Activated CD4-positive, alpha-beta T cell treated with anti-CD3 and anti-CD28 coated beads for 36 hours (primary cell): ENCODE measurements around the gene TRIM29. TPM values are rescaled to one million over a fixed set of nuclear protein-coding genes. Genes with fewer than 3 reads are reported as not detected.

Experiments used
- ATAC-seq: fragments of 200-7000 bp; cut with Tn5 transposase; one replicate; pipeline ENCODE4 v1.10.0; 2021; ENCODE audit warnings: mild to moderate bottlenecking, moderate library complexity
- CTCF ChIA-PET: fragments of 350-600 bp; sonication (Branson Sonifier 250); formaldehyde crosslinking; loops from one replicate; lab custom pipeline; 2021; ENCODE audit warnings: antibody characterized with exemption; lab: Charles Lee
- POLR2A ChIA-PET: fragments of 350-600 bp; sonication (Branson Sonifier 250); formaldehyde crosslinking; loops from one replicate; lab custom pipeline; 2021; ENCODE audit warnings: antibody characterized with exemption, inconsistent platforms; lab: Charles Lee
- DNase-seq: peaks from one replicate; pipeline ENCODE4 v3.0.0-alpha.2; 2020
- H3K27ac Mint-ChIP-seq: one replicate; pipeline ENCODE4 v1.8.0; 2021; ENCODE audit warnings: mixed read lengths
- H3K27me3 Mint-ChIP-seq: one replicate; pipeline ENCODE4 v1.8.0; 2021; ENCODE audit warnings: mixed read lengths
- H3K36me3 Mint-ChIP-seq: one replicate; pipeline ENCODE4 v1.8.0; 2021; ENCODE audit warnings: low read depth, mixed read lengths
- H3K4me1 Mint-ChIP-seq: one replicate; pipeline ENCODE4 v1.8.0; 2021; ENCODE audit warnings: mixed read lengths
- H3K4me3 Mint-ChIP-seq: one replicate; pipeline ENCODE4 v1.8.0; 2021; ENCODE audit warnings: mild to moderate bottlenecking, moderate library complexity, mixed read lengths
- H3K9me3 Mint-ChIP-seq: one replicate; pipeline ENCODE4 v1.8.0; 2021; ENCODE audit warnings: low read depth, mixed read lengths
- intact Hi-C, 2 experiments: fragments of 100-400 bp; cut with DNase I in 1 of 2; cut with micrococcal nuclease in 1 of 2; formaldehyde crosslinking; loops; one replicate each; pipeline versions ENCODE4 v1.14.2 to v1.15.1; 2022 to 2024; cut with DNase I, micrococcal nuclease
- total RNA-seq, 2 experiments: library from RNA; stranded (reverse); gene quantifications; one replicate each; pipeline ENCODE4 v1.2.3, GENCODE V29; 2021

The TRIM29 gene
- total RNA-seq, 2 experiments from 2014 or later = not detected

DNA sequence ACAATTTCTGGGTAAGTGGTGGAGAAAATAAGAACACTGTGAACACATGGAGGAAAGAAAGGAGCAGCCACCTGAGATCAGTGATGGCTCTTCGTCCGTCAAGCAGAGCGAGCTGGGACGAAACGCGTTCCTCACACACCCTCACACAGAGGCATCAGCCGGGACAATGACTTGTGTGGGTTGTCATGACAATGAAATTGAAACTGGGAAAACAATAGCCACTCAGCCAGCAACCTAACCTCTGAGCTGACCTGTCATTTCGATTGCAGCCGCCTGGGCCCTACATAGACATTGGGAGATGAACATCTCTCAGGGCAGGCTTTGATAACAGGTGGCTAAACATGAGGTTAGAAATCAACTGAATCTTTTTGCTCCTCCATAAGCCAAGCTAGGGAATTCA lies 51.3 kb downstream of the TRIM29 start:
- Mint-ChIP-seq H3K9me3 (peaks cover 9% of the 10 kb centered on the region), H3K36me3 (peaks cover 2% of the 10 kb centered on the region)
- CTCF ChIA-PET = no interaction called here

DNA sequence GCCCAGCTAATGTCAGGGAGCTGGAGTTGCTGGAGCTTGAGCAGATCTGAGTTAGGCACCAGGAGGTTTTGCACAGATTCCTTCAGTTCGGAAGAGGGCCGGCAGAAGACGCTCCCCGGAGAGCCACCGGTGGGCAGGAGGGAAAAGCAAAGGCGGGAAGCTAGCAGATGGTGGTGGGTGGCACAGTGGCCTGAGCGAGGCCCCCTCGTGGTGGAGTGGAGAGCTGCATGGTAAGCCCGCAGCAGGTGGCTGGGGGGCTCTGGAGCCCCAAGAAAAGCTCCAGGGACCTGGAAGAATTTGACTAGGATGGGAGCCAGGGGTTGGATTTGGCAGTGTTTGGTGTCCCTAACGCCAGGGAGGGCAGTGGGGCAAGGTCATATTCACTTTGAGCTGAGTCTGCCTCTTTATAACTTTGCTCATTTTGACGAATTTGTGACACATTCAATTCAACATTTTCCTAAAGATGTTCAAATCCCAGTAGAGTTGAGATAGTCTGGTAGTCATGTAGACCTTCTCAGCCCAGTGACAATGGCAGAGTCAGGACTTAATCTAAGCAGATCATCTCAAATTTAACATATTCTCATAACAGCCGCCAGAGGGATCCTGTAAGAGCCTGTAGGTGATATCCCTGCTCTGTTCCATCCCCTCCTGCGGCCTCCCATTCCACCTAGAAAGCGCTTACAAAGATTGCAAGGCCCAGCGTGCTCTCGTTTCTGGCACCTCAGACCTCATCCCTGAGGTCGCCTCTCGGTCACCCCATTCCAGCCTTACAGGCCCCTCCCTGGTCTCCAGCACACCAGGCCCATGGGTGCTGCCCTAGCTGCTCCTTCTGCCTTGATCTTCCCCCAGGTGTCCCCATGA lies 57.9 kb downstream of the TRIM29 start:
- no peak for ATAC-seq
- intact Hi-C loops = loop anchor here in 1 of 2 experiments (1.0 kb wide), 1 partner anchor 414 kb away; no protein-coding TSS in a partner anchor

More for the DNA sequence above, 51.3 kb downstream of the TRIM29 start:
- no peaks in the 10 kb centered on the region for H3K4me1 Mint-ChIP-seq
- POLR2A ChIA-PET = no interaction called here
- H3K27me3 Mint-ChIP-seq = peaks cover 3% of the 10 kb centered on the region
- DNase-seq = no peak
- ATAC-seq = no peak
- H3K27ac Mint-ChIP-seq = no peak overlapping the region
- no peak overlapping the region for H3K4me3 Mint-ChIP-seq
- intact Hi-C loops = no loop called here

DNA sequence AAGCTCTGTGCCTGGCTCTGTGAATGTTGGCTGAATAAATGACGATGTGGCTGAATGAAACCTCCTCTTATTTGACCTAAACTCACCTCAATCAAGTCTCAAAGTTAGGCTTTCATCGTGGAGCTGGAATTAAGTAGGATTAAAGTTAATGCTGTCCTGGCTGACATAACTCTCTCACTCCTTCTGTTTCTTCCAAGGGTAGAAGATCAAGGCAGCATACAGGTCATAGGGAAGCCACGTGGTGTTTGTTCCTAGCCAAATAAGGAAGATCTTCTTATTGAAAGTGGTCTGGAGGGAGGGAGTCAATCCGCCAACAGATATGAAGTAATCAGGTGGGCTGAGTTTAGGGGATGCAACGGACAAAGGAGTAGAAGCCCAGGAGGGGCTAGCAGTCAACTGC lies 59.5 kb downstream of the TRIM29 start:
- intact Hi-C loops = no loop called here
- peaks cover 14% of the 10 kb centered on the region for H3K9me3 Mint-ChIP-seq
- H3K36me3 Mint-ChIP-seq = peaks cover 8% of the 10 kb centered on the region
- CTCF ChIA-PET = interaction anchor here (0.7 to 1.1 kb wide), 2 partner anchors 17 to 30 kb away, joined by 3 to 5 read pairs; no protein-coding TSS in a partner anchor
- POLR2A ChIA-PET = no interaction called here
- peaks cover 28% of the 10 kb centered on the region for H3K27me3 Mint-ChIP-seq
- H3K4me1 Mint-ChIP-seq = no peaks in the 10 kb centered on the region
- H3K4me3 Mint-ChIP-seq = no peak overlapping the region
- DNase-seq = no peak
- ATAC-seq = no peak
- no peak overlapping the region for H3K27ac Mint-ChIP-seq

More for the DNA sequence above, 57.9 kb downstream of the TRIM29 start:
- H3K4me1 Mint-ChIP-seq = no peaks in the 10 kb centered on the region
- peak; percentile 49 for DNase-seq
- peaks cover 17% of the 10 kb centered on the region for H3K9me3 Mint-ChIP-seq
- no peak overlapping the region for H3K4me3 Mint-ChIP-seq
- CTCF ChIA-PET = interaction anchor here (0.6 to 1.1 kb wide), 8 partner anchors 9 to 601 kb away, joined by 3 to 5 read pairs (median 3); no protein-coding TSS in a partner anchor
- POLR2A ChIA-PET = no interaction called here
- no peak overlapping the region for H3K27ac Mint-ChIP-seq
- peaks cover 28% of the 10 kb centered on the region for H3K27me3 Mint-ChIP-seq
- peaks cover 8% of the 10 kb centered on the region for H3K36me3 Mint-ChIP-seq

DNA sequence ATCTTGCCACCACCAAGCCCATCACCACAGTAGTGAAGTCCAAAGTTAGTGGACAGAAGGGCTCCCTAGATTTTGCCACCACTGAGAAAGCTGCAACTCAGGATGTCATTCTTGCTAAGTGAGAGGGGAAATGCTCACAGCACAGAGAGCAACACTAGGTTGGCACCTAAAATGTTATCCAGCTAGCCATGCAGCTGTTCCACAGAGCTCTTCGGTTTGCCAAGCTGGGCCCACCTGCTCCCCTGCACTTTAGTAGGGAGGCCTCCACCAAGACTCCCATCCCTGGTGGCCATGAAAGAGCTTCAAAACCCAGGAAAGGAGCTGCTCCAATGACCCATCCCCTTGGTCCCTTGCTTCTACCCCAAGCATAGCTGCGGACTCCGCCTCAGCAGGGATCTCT lies 63.8 kb downstream of the TRIM29 start:
- CTCF ChIA-PET = interaction anchor here (0.6 to 1.1 kb wide), 3 partner anchors 8 to 453 kb away, joined by 3 read pairs; no protein-coding TSS in a partner anchor
- DNase-seq = no peak
- Mint-ChIP-seq H3K27me3 (peaks cover 16% of the 10 kb centered on the region), H3K9me3 (no peaks in the 10 kb centered on the region), H3K27ac (no peak overlapping the region), H3K36me3 (no peaks in the 10 kb centered on the region), H3K4me1 (no peaks in the 10 kb centered on the region), H3K4me3 (no peak overlapping the region)
- intact Hi-C loops = no loop called here
- no peak for ATAC-seq
- POLR2A ChIA-PET = no interaction called here

DNA sequence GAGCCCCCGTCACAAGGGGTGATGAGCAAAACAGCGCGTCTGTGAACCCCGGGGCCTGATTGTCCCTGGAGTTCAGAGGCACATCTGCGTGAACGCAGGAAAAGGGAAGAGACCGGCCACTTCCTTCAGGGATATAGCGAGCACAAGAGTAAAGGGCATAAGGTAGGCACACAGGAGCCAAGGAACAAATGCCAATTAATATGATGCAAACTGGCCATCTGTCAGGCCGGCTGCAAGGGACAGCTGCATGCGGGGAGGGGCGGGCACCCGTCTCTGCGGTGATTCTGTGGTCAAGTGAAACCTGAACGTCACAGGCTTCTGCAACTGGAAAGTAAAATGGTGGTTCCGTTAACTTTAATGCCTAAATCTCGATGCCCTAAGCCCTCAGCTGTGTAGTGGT lies 64.7 kb downstream of the TRIM29 start:
- peaks cover 14% of the 10 kb centered on the region for H3K27me3 Mint-ChIP-seq
- H3K4me1 Mint-ChIP-seq = no peaks in the 10 kb centered on the region
- no peak overlapping the region for H3K27ac Mint-ChIP-seq
- H3K9me3 Mint-ChIP-seq = no peaks in the 10 kb centered on the region
- intact Hi-C loops = no loop called here
- no peak overlapping the region for H3K4me3 Mint-ChIP-seq
- CTCF ChIA-PET = no interaction called here
- no peaks in the 10 kb centered on the region for H3K36me3 Mint-ChIP-seq
- ATAC-seq (no peak), DNase-seq (no peak)
- POLR2A ChIA-PET = no interaction called here

DNA sequence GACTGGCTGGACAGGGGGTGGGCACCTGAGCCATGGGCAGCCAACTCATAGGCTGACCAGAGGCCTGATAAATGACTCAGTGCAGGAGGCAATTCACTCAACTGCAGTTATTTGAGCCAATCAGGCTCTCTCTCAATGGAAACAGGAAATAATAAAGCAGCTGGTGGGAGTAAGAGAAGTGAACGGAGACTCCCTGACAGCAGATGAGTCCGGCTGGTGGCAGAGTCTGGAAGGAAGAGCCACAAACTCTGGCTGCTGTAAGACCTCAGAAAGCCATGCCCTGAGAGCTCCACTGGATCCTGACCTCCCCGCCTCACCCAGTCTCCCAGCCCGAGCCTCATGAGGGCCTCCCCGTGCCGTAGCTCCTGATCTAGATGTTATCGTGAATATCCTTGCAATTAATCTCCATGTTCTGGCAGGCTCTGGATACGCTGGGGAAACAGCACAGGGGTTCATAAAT lies 69.8 kb downstream of the TRIM29 start:
- peaks cover 16% of the 10 kb centered on the region for H3K27me3 Mint-ChIP-seq
- H3K4me1 Mint-ChIP-seq = no peaks in the 10 kb centered on the region
- ChIA-PET POLR2A (no interaction called here), CTCF (interaction anchor here (0.6 kb wide), 1 partner anchor 11 kb away, joined by 3 read pairs; no protein-coding TSS in a partner anchor)
- DNase-seq (no peak), ATAC-seq (peak; percentile 23)
- intact Hi-C loops = no loop called here
- no peak overlapping the region for H3K4me3 Mint-ChIP-seq
- no peaks in the 10 kb centered on the region for H3K36me3 Mint-ChIP-seq
- H3K27ac Mint-ChIP-seq = no peak overlapping the region
- H3K9me3 Mint-ChIP-seq = no peaks in the 10 kb centered on the region

DNA sequence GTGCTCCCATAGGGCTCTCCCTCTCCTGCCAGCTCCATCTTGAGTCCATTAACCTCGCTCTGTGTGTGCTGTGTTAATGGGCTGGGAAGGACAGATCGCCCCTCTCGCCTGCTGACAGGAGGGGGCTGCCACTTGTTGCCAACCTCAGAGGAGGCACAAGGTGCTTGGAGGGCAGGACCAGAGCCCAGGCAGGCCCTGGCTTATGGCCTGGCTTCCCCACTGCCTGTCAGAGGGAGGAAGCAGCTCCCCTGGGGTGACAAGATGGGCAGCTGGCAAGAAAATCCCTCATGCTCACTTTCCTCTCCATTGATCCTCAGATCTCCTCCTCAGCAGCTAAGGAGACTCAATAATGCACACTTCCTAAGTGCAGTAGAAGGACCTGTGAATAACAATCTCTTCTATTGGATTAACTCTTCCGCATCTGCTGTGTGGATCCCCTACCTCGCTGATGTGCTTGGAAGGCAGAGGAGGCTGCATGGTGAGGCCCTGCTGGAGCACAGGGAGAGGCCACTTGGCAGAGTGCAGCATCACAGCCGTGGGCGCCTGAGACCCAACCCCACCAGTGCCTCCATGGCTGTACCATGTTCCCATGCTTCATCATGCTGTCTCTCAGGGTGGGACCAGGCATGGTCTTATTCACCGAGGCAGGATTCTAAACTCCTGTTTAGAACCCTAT lies 70.3 kb downstream of the TRIM29 start:
- H3K27ac Mint-ChIP-seq = no peak overlapping the region
- no peaks in the 10 kb centered on the region for H3K36me3 Mint-ChIP-seq
- ATAC-seq (no peak), DNase-seq (no peak)
- intact Hi-C loops = no loop called here
- CTCF ChIA-PET = interaction anchor here (0.7 kb wide), 1 partner anchor 446 kb away, joined by 3 read pairs; no protein-coding TSS in a partner anchor
- H3K4me1 Mint-ChIP-seq = no peaks in the 10 kb centered on the region
- peaks cover 16% of the 10 kb centered on the region for H3K27me3 Mint-ChIP-seq
- H3K9me3 Mint-ChIP-seq = no peaks in the 10 kb centered on the region
- H3K4me3 Mint-ChIP-seq = no peak overlapping the region
- POLR2A ChIA-PET = no interaction called here

DNA sequence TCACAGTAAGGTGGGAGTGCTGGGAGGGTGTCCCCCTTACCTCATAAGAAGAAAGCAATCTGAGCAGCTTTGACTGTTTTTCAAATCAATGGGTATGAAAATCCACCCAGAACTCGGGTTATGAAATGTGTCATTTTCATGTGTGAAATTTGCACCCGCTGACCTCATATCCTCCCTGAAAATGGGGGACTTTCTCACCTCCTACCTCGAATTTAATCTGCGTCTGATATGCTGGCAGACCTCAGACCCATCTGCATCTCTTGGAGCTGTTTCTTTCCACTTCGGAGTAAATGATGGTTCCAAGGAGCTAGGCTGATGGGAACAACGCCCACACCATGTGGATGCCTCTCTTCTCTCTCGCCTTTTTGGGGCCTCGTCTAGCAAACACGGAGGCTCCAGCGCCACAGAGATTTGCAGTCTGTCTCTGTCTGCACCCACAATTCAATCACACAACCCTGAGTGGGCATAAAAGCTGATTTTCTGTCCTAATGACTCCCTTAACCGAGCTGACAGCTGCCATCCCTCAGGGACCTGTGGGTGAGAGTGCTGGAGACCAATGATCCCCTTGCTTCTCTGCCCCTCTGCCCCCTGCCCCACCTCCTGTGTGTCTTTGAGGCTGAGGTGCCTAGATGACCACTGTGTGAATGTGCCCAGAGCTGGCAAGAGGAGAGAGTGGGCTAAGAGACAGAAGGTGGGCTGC lies 71.0 kb downstream of the TRIM29 start:
- Mint-ChIP-seq H3K27ac (no peak overlapping the region), H3K9me3 (no peaks in the 10 kb centered on the region), H3K4me1 (no peaks in the 10 kb centered on the region), H3K27me3 (peaks cover 18% of the 10 kb centered on the region), H3K36me3 (no peaks in the 10 kb centered on the region), H3K4me3 (no peak overlapping the region)
- ATAC-seq (no peak), DNase-seq (no peak)
- intact Hi-C loops = no loop called here
- ChIA-PET POLR2A (no interaction called here), CTCF (interaction anchor here (0.7 kb wide), 3 partner anchors 101 to 460 kb away, joined by 3 read pairs; no protein-coding TSS in a partner anchor)

DNA sequence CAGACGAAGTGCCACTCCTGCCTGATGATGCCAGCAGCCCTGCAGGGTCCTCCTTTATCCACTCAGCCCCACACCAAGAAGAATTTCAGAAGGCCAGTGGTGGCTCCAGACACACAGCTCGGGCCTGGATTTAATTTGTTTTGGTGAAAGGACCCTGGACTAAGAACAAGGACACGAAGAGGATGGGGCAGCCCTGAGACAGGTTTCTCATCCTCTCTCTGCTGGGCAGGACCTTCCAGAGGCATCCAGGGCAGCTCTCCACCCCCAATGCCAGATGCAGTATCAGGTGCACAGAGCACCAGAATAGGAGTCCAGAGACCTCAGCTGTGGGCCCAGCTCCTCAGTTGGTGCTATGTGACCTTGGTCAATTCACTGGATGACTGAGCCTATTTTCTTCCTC lies 72.0 kb downstream of the TRIM29 start:
- no peaks in the 10 kb centered on the region for H3K9me3 Mint-ChIP-seq
- H3K4me1 Mint-ChIP-seq = no peaks in the 10 kb centered on the region
- H3K27me3 Mint-ChIP-seq = peaks cover 18% of the 10 kb centered on the region
- ATAC-seq = no peak
- CTCF ChIA-PET = interaction anchor here (0.6 to 0.7 kb wide), 3 partner anchors 8 to 925 kb away, joined by 3 read pairs; no protein-coding TSS in a partner anchor
- H3K36me3 Mint-ChIP-seq = no peaks in the 10 kb centered on the region
- H3K4me3 Mint-ChIP-seq = no peak overlapping the region
- POLR2A ChIA-PET = no interaction called here
- intact Hi-C loops = no loop called here
- no peak overlapping the region for H3K27ac Mint-ChIP-seq
- no peak for DNase-seq

DNA sequence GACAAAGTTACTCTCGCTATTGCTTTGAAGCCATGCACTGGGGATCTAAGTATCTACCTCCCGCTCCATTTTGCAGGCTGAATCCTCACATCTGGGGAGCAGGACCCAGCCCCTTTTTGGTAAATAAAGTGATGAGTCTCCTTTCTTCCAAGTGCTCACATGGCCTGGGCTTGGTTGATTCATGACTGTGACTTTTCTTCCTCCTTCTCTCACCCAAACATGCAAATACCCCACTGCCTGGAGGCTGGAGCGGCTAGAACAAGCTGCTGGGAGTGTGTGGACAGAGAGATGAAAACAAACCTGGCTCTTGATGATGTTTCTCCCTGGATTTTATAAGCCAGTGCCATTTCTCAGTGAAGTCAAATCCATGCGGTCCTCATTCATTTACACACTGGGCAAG lies 72.7 kb downstream of the TRIM29 start:
- DNase-seq (no peak), ATAC-seq (no peak)
- intact Hi-C loops = no loop called here
- H3K4me3 Mint-ChIP-seq = no peak overlapping the region
- no peaks in the 10 kb centered on the region for H3K4me1 Mint-ChIP-seq
- ChIA-PET POLR2A (no interaction called here), CTCF (no interaction called here)
- no peaks in the 10 kb centered on the region for H3K36me3 Mint-ChIP-seq
- no peak overlapping the region for H3K27ac Mint-ChIP-seq
- peaks cover 18% of the 10 kb centered on the region for H3K27me3 Mint-ChIP-seq
- no peaks in the 10 kb centered on the region for H3K9me3 Mint-ChIP-seq

DNA sequence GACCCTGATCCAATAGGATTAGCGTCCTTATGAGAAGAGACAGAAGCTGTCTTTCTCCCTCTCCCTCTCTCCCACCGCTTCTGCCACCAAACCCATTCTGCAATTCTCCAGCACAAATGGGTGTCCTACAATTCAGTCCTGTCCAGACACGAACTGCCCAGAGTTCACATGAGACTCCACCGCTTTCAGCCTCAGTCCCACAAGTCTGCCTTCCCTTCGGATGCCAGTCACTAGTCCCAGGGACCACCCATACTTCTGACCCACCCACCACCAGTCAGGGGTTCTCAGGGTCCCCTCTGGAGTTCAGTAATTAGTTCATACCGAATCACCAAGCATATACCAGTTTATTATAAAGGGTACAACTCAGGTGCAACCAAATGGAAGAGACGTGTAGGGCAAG lies 73.6 kb downstream of the TRIM29 start:
- CTCF ChIA-PET = no interaction called here
- H3K4me1 Mint-ChIP-seq = no peaks in the 10 kb centered on the region
- intact Hi-C loops = no loop called here

More for the DNA sequence above, 73.6 kb downstream of the TRIM29 start:
- H3K36me3 Mint-ChIP-seq = no peaks in the 10 kb centered on the region
- H3K9me3 Mint-ChIP-seq = no peaks in the 10 kb centered on the region
- peaks cover 18% of the 10 kb centered on the region for H3K27me3 Mint-ChIP-seq
- ATAC-seq (no peak), DNase-seq (no peak)
- no peak overlapping the region for H3K4me3 Mint-ChIP-seq
- POLR2A ChIA-PET = no interaction called here
- no peak overlapping the region for H3K27ac Mint-ChIP-seq
